ENCODE data around the gene EIPR1.

The EIPR1 gene

DNA sequence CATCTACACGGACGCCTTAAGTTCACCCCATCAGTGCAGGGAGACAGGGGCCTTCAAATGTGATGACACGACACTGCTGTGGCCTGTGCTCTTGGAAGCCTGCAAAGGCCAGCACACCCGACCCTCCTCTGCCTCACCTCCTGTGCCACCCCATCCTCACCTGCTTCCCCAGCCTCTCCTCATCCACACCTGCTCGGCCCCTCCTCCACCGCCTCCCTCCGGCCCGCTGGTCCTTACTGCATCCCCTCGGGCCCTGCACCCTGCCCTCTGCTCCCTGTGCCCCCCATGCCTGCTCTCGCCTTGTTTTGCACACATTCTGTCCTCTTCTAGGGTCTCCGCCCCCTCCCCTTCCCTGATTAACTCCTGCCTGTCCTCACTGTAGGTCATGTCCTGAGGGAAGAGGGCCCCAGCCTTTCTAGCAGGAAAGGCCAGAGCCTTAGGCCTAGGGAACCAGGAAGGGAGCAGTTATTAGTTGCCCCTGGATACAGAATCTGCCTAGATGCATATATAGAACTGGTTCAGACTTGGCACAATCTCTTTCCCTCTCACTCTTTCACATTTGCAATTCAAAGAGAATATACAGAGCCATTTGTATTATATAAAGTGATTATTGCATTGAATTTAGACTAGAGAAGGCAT is 41.3 kb upstream of the EIPR1 start:
- peaks cover 40% of the 10 kb centered on the region for H3K36me3 ChIP-seq (ENCODE audit: control insufficient read depth, insufficient read depth, low read length)
- no peak overlapping the region for H3K27ac ChIP-seq (ENCODE audit: low read depth, low read length, severe bottlenecking)
- no peak overlapping the region for H3K4me3 ChIP-seq (ENCODE audit: extremely low read depth, insufficient read depth, low read length, poor library complexity, severe bottlenecking)
- H3K4me1 ChIP-seq (ENCODE audit: control insufficient read depth, insufficient read depth, low read length, poor library complexity, severe bottlenecking) = no peaks in the 10 kb centered on the region
- WGBS, 2 experiments (ENCODE audit: insufficient coverage in 2 of 2) = 82 to 98% methylated on average over 7 to 9 of the region's 11 CpGs
- H3K9me3 ChIP-seq (ENCODE audit: control insufficient read depth, low read length) = no peaks in the 10 kb centered on the region

DNA sequence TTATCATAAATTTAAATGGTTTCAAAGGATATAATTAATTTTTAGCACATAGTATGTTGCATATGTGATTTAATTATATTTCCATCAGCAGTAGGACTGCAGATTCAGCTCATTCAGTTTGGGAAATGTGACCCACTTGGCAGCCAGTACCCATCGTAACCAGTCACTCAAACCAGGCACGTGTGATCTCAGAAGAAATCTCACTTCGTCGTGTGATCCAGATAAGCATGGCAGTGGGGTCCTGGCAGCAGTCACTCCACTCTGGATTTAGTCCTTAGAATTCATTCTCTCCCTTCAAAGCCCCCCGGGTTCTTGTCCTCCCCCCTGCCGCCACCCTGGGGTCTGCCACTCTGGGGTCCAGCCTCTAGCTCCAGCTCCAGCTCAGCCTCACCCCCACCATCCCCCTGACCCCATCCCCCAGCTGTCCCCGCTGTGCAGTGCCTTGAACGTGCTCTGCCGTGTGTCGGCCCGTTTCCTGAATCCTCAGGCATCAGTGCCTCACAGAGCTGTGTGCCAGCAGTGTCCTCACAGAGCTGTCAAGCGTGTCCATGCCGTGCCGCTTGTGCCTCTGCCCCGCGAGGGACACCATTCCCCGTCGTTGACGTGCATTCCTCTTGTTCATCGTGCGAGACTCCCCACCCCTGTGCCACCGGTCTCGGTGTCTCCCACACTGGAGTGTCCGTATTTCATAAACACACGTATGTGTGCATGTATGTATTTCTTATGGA is 36.7 kb upstream of the EIPR1 start:
- Histone ChIP-seq H3K9me3 (ENCODE audit: control insufficient read depth, low read length) (no peaks in the 10 kb centered on the region), H3K4me1 (ENCODE audit: control insufficient read depth, insufficient read depth, low read length, poor library complexity, severe bottlenecking) (no peaks in the 10 kb centered on the region), H3K4me3 (ENCODE audit: extremely low read depth, insufficient read depth, low read length, poor library complexity, severe bottlenecking) (no peak overlapping the region), H3K27ac (ENCODE audit: low read depth, low read length, severe bottlenecking) (no peak overlapping the region), H3K36me3 (ENCODE audit: control insufficient read depth, insufficient read depth, low read length) (peaks cover 38% of the 10 kb centered on the region)
- WGBS, 2 experiments (ENCODE audit: insufficient coverage in 2 of 2) = 92 to 94% methylated on average over 22 to 24 of the region's 25 CpGs

DNA sequence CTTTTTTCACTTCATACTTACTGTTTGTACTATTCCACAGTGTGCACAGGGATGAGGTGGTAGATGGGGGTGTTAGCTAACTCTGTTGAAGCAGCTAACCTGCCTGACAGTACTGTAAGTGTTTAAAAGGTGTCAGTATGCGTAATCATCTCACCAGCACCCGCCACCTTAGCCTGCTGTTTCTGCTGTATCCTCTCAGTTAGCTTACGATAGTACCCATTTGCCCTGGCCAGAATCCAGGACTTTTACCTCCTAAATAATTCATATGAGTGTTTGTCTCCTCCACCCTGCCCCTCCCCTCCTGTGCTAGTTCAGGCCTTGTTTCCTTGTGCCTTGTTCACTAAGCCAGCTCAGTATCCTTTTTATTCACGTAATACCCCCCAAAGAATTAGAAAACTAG is 36.1 kb upstream of the EIPR1 start:
- Histone ChIP-seq H3K9me3 (ENCODE audit: control insufficient read depth, low read length) (no peaks in the 10 kb centered on the region), H3K4me3 (ENCODE audit: extremely low read depth, insufficient read depth, low read length, poor library complexity, severe bottlenecking) (no peak overlapping the region), H3K4me1 (ENCODE audit: control insufficient read depth, insufficient read depth, low read length, poor library complexity, severe bottlenecking) (no peaks in the 10 kb centered on the region), H3K36me3 (ENCODE audit: control insufficient read depth, insufficient read depth, low read length) (peaks cover 36% of the 10 kb centered on the region), H3K27ac (ENCODE audit: low read depth, low read length, severe bottlenecking) (no peak overlapping the region)
- WGBS, 2 experiments (ENCODE audit: insufficient coverage in 2 of 2) = 81 to 100% methylated on average over 2 to 3 of the region's 4 CpGs

DNA sequence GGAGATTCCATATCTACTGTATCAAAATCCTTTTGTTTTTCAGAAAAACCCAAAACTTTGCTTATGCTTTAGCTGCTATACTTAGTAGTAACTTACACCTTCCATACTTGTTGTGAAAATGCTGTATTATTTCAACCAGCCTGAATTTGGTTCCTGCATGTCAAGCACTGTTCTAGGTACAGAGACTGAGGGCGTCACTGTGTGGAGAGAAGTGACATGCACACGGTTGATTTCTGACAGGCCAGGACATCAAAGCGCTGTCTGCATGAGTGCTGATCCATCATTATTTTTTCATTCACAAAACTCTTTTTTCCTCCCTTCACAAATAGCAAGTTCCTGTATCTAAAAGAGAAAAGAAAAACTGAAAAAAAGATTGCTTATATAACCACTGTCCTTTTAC is 33.5 kb upstream of the EIPR1 start:
- 93 to 100% methylated on average over 2 of the region's 3 CpGs for WGBS, 2 experiments (ENCODE audit: insufficient coverage in 2 of 2)
- Histone ChIP-seq H3K36me3 (ENCODE audit: control insufficient read depth, insufficient read depth, low read length) (peaks cover 30% of the 10 kb centered on the region), H3K4me3 (ENCODE audit: extremely low read depth, insufficient read depth, low read length, poor library complexity, severe bottlenecking) (no peak overlapping the region), H3K4me1 (ENCODE audit: control insufficient read depth, insufficient read depth, low read length, poor library complexity, severe bottlenecking) (no peaks in the 10 kb centered on the region), H3K9me3 (ENCODE audit: control insufficient read depth, low read length) (no peaks in the 10 kb centered on the region), H3K27ac (ENCODE audit: low read depth, low read length, severe bottlenecking) (no peak overlapping the region)

DNA sequence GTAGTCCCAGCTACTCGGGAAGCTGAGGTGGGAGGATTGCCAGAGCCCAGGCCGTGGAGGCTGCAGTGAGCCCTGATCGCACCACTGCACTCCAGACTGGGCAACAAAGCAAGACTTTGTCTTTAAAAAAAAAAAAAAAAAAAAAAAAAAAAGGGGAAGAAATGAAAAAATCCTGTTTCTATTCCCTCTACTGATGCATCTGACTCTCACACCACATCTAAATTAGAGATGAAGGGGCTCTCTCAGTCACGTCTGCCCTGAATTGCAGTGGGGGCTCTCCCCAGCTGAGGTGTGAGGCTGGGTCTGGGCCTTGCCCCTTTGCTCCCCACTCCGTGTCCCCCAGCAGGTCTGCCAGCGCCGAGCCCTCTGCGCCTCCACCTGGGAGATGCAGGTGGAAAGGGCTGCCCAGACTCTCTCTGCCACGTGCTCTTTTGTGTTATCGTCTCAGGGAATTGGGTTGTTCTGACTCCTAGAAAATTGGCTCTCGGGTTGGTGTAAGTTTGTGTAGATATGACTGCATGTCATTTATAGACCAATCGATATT is 32.1 kb upstream of the EIPR1 start:
- H3K4me3 ChIP-seq (ENCODE audit: extremely low read depth, insufficient read depth, low read length, poor library complexity, severe bottlenecking) = no peak overlapping the region
- 92 to 100% methylated on average over 2 to 6 of the region's 12 CpGs for WGBS, 2 experiments (ENCODE audit: insufficient coverage in 2 of 2)
- no peak overlapping the region for H3K27ac ChIP-seq (ENCODE audit: low read depth, low read length, severe bottlenecking)
- H3K4me1 ChIP-seq (ENCODE audit: control insufficient read depth, insufficient read depth, low read length, poor library complexity, severe bottlenecking) = no peaks in the 10 kb centered on the region
- no peaks in the 10 kb centered on the region for H3K9me3 ChIP-seq (ENCODE audit: control insufficient read depth, low read length)
- H3K36me3 ChIP-seq (ENCODE audit: control insufficient read depth, insufficient read depth, low read length) = peaks cover 32% of the 10 kb centered on the region

DNA sequence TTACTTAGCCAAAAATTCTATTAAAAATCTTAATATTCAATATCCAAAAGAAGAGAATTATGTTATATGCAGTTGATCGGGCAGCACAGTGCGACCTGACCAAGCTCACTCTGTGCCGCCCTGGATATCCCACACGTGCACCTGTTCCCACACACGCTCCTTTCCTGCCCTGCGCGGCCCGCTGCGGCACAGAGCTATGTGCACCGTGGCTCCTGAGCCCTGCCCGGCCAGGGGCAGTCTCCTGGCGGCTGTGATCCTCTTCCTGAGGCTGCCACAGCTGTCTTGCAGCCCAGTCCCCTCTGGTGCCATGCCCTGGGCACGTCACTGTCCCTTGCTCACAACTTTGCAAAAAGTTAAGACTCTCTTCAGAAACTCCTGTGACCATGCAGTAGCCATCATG is 31.2 kb upstream of the EIPR1 start:
- Histone ChIP-seq H3K9me3 (ENCODE audit: control insufficient read depth, low read length) (no peaks in the 10 kb centered on the region), H3K36me3 (ENCODE audit: control insufficient read depth, insufficient read depth, low read length) (peaks cover 37% of the 10 kb centered on the region), H3K4me3 (ENCODE audit: extremely low read depth, insufficient read depth, low read length, poor library complexity, severe bottlenecking) (no peak overlapping the region), H3K4me1 (ENCODE audit: control insufficient read depth, insufficient read depth, low read length, poor library complexity, severe bottlenecking) (no peaks in the 10 kb centered on the region), H3K27ac (ENCODE audit: low read depth, low read length, severe bottlenecking) (no peak overlapping the region)
- 96 to 99% methylated on average over 10 to 13 of the region's 13 CpGs for WGBS, 2 experiments (ENCODE audit: insufficient coverage in 2 of 2)

DNA sequence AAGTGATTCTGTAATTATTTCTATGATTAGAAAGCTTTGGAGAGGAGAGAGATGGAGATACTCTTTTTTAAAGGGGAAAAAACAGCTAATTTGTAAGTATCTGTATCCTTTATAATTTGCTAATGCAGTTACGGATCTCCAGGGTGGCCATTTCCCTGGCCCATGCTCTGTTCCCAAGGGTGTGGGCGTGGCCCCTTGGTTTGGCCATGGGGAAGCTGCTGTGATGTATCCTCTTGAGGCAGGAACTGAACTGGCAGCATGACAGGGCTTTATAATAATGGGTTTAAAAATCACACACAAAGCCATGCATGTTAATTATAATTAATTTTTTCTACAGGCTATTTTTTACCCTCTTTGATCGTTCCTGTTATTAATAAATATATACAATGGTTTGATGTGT is 28.9 kb upstream of the EIPR1 start:
- H3K4me3 ChIP-seq (ENCODE audit: extremely low read depth, insufficient read depth, low read length, poor library complexity, severe bottlenecking) = no peak overlapping the region
- no peaks in the 10 kb centered on the region for H3K4me1 ChIP-seq (ENCODE audit: control insufficient read depth, insufficient read depth, low read length, poor library complexity, severe bottlenecking)
- no peak overlapping the region for H3K27ac ChIP-seq (ENCODE audit: low read depth, low read length, severe bottlenecking)
- no peaks in the 10 kb centered on the region for H3K9me3 ChIP-seq (ENCODE audit: control insufficient read depth, low read length)
- peaks cover 43% of the 10 kb centered on the region for H3K36me3 ChIP-seq (ENCODE audit: control insufficient read depth, insufficient read depth, low read length)
- 100% methylated on average over 1 of the region's 3 CpGs for WGBS, 2 experiments (ENCODE audit: insufficient coverage in 2 of 2)

DNA sequence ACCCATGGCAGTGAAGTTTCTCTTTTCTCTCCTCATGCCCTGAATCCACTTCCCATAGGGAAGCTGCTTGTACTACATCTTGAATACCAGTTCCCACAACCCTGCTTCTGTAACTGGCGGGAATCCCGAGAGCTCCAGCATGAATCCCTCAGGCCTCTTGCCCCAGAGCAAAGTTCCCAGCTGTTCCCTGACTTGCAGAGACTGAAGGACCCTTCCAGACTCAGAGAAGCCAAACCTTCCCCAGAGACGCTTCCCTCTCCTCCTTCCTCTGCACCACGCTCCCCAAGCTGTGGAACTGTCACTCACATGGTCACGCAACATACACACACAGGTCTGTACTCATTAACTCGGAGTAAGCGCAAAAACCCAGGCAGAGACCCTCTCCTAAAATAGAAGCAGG is 28.3 kb upstream of the EIPR1 start:
- no peak overlapping the region for H3K4me3 ChIP-seq (ENCODE audit: extremely low read depth, insufficient read depth, low read length, poor library complexity, severe bottlenecking)
- no peaks in the 10 kb centered on the region for H3K9me3 ChIP-seq (ENCODE audit: control insufficient read depth, low read length)
- no peaks in the 10 kb centered on the region for H3K4me1 ChIP-seq (ENCODE audit: control insufficient read depth, insufficient read depth, low read length, poor library complexity, severe bottlenecking)
- H3K36me3 ChIP-seq (ENCODE audit: control insufficient read depth, insufficient read depth, low read length) = peaks cover 47% of the 10 kb centered on the region
- 89 to 90% methylated on average over 3 of the region's 7 CpGs for WGBS, 2 experiments (ENCODE audit: insufficient coverage in 2 of 2)
- H3K27ac ChIP-seq (ENCODE audit: low read depth, low read length, severe bottlenecking) = no peak overlapping the region

DNA sequence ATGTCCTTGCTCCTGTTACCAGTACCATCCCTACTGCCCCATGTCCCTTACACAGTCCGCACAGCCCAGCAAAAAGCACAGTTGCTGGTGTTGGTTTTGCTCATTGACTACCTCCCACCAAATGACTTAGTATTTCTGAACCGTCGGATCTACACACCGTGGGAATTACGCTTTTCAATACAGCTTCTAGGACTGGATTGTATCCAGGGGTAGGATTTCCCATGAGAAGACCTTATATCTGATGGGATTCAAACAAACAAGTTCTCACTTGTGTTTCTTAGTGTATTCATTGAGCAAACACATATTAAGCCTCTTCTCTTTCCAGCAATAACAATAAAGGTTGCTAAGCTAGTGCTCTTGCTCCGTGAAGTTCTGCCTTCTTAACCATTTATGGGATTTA is 27.7 kb upstream of the EIPR1 start:
- WGBS, 2 experiments (ENCODE audit: insufficient coverage in 2 of 2) = 100% methylated on average over 5 of the region's 6 CpGs; no CpG with 5 or more reads in 1 of the 2 experiments
- Histone ChIP-seq H3K4me3 (ENCODE audit: extremely low read depth, insufficient read depth, low read length, poor library complexity, severe bottlenecking) (no peak overlapping the region), H3K4me1 (ENCODE audit: control insufficient read depth, insufficient read depth, low read length, poor library complexity, severe bottlenecking) (no peaks in the 10 kb centered on the region), H3K36me3 (ENCODE audit: control insufficient read depth, insufficient read depth, low read length) (peaks cover 50% of the 10 kb centered on the region), H3K9me3 (ENCODE audit: control insufficient read depth, low read length) (no peaks in the 10 kb centered on the region), H3K27ac (ENCODE audit: low read depth, low read length, severe bottlenecking) (no peak overlapping the region)

DNA sequence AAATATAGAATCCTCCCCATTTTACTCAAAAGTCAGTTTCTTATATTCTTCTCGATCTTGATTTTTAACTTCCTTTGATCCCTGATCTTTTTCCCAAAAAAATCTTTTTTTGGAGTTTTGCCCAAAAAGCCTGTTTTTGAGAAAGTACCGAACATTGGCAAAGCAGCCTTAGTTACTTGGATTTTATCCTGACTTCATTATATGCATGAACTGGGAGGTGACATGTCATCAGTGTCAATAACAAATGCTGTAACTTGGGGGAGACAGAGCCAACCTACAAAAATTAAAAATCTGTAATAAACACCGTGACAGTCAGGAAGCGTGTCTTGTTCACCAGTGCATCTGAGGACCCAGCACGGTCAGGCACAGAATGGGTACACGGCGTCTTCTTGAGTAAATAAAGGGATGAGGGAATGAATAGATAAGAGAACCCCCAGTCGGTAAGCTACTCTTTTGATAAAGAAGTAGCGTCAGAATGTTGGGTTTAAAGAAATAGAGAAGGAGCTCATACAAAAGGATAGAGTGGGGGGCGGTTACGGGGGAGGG is 26.8 kb upstream of the EIPR1 start:
- Histone ChIP-seq H3K4me3 (ENCODE audit: extremely low read depth, insufficient read depth, low read length, poor library complexity, severe bottlenecking) (no peak overlapping the region), H3K4me1 (ENCODE audit: control insufficient read depth, insufficient read depth, low read length, poor library complexity, severe bottlenecking) (peaks cover 5% of the 10 kb centered on the region), H3K9me3 (ENCODE audit: control insufficient read depth, low read length) (no peaks in the 10 kb centered on the region), H3K27ac (ENCODE audit: low read depth, low read length, severe bottlenecking) (no peak overlapping the region), H3K36me3 (ENCODE audit: control insufficient read depth, insufficient read depth, low read length) (peaks cover 45% of the 10 kb centered on the region)
- WGBS, 2 experiments (ENCODE audit: insufficient coverage in 2 of 2) = 91% methylated on average over 10 of the region's 11 CpGs

Data from mesodermal cell (in vitro differentiated cells).